Bone marrow (tissue), 2 donors: ENCODE data around the gene SPOCK1.

Experiments
- DNase-seq, 2 donors: peaks; one replicate each; lab custom pipeline; 2025; lab: John Stamatoyannopoulos, UW

SPOCK1 gene

DNA sequence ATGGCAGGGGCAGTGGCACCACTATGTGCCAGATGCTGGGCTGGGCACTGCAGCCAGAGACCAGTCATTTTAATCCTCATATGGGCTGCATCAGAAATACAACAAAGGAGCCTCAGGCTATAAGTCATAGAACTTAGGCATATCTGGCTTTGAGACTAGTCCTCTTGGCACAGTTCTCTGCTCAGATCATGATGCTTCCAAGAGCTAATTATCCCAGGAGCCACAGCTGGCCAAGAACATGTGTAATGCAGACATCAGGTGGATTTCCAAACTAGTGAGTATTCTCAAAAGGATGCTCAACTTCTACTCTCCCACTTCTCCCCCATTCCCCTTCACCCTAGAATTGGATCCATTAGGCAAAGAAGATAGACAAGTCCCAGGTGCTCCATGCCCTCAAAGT lies 571.6 kb downstream of the SPOCK1 start:
- no peak for DNase-seq

DNA sequence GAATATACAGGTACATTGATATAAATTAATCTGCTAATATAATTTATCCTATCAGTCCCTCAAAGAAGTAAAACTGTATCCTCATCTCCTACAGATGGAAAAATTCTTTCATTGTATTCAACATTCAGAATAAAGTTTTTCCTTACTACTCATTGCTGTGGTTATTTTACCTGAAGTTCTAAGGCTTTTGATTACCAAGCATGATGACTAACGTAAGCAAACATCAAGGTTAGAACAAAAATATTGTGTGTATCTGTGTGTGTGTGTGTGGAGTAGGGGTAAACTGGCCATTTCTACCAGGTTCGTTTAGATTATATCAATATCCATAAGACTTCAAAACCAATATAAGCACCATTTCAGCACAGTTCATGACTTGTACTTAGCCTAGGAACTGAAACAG lies 573.1 kb downstream of the SPOCK1 start:
- DNase-seq, result no peak
